Mesendoderm (in vitro differentiated cells): ENCODE data around the gene SULF2.

Experiments
- DNase-seq: peaks from one replicate; pipeline ENCODE4 v3.0.0; 2013
- H2AK5ac ChIP-seq: 2 replicates; pipeline ENCODE4 v1.6.1; 2013; ENCODE audit warnings: low read length, inconsistent platforms
- H2BK120ac ChIP-seq: 2 replicates; pipeline ENCODE4 v1.6.1; 2013; ENCODE audit warnings: low read depth, mild to moderate bottlenecking, low read length, moderate library complexity, mixed read lengths
- H2BK15ac ChIP-seq: replicated peaks from 2 replicates; pipeline ENCODE4 v1.6.1; 2013; ENCODE audit warnings: low read depth, mild to moderate bottlenecking, moderate library complexity
- H2BK5ac ChIP-seq: 2 replicates; pipeline ENCODE4 v1.6.1; 2013; ENCODE audit warnings: low read length, inconsistent platforms
- H3K18ac ChIP-seq: 2 replicates; pipeline ENCODE4 v1.6.1; 2013; ENCODE audit warnings: mild to moderate bottlenecking, low read length, mixed read lengths
- H3K23ac ChIP-seq: one replicate; pipeline ENCODE4 v1.6.1; 2013; ENCODE audit warnings: low read length
- H3K27ac ChIP-seq: 2 replicates; pipeline ENCODE4 v1.5.1; 2013; ENCODE audit warnings: low read depth, mild to moderate bottlenecking, inconsistent platforms, low read length, moderate library complexity
- H3K27me3 ChIP-seq: 2 replicates; pipeline ENCODE4 v1.6.1; 2013; ENCODE audit warnings: low read length, control low read depth, mild to moderate bottlenecking, inconsistent platforms; ENCODE audit not compliant: insufficient read depth, poor library complexity
- H3K36me3 ChIP-seq: 2 replicates; pipeline ENCODE4 v1.6.1; 2013; ENCODE audit warnings: low read length, inconsistent platforms; ENCODE audit not compliant: control insufficient read depth, insufficient read depth
- H3K4ac ChIP-seq: one replicate; pipeline ENCODE4 v1.6.1; 2013; ENCODE audit warnings: low read depth, mild to moderate bottlenecking, low read length, moderate library complexity
- H3K4me1 ChIP-seq: 2 replicates; pipeline ENCODE4 v1.6.1; 2013; ENCODE audit warnings: low read depth, low read length, inconsistent platforms; ENCODE audit not compliant: control insufficient read depth
- H3K4me2 ChIP-seq: 2 replicates; pipeline ENCODE4 v1.6.1; 2013; ENCODE audit warnings: low read length
- H3K4me3 ChIP-seq: 2 replicates; pipeline ENCODE4 v1.5.1; 2013; ENCODE audit warnings: mild to moderate bottlenecking, low read length
- H3K56ac ChIP-seq: one replicate; pipeline ENCODE4 v1.6.1; 2013; ENCODE audit warnings: low read length
- H3K79me1 ChIP-seq: 2 replicates; pipeline ENCODE4 v1.6.1; 2013; ENCODE audit warnings: low read length, inconsistent platforms
- H3K79me2 ChIP-seq: 2 replicates; pipeline ENCODE4 v1.6.1; 2013; ENCODE audit warnings: mild to moderate bottlenecking, low read length; ENCODE audit not compliant: control insufficient read depth, insufficient read depth
- H3K9ac ChIP-seq: 2 replicates; pipeline ENCODE4 v1.6.1; 2013; ENCODE audit warnings: low read length, inconsistent platforms
- H4K5ac ChIP-seq: one replicate; pipeline ENCODE4 v1.6.1; 2013; ENCODE audit warnings: low read length
- H4K8ac ChIP-seq: one replicate; pipeline ENCODE4 v1.6.1; 2013; ENCODE audit warnings: low read depth, mild to moderate bottlenecking, control low read depth, low read length, moderate library complexity
- WGBS: extraction: QIAGEN DNeasy Blood & Tissue Kit; methylation state at CpG from one replicate; pipeline ENCODE4 v1.1.7; 2013; ENCODE audit warnings: low lambda C conversion rate, missing lambda C conversion rate; ENCODE audit not compliant: insufficient coverage; ENCODE audit errors: extremely low coverage; 5-methylcytosine and 5-hydroxymethylcytosine counted together

SULF2 gene

DNA sequence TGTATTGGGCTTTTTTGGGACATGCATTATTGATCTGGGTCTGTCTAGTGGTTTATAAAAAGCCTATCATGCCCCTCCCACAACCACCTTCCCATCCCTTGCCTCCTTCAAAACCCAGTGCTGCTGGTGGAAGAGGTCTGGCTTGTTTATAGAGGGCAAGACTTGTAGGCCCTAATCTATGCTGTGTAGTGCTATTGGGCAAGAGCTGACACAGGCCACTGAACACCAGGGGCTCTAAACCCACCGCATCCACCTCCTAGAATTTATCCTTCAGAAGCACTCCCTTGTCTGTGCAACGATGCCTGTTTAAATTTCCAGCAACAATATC lies 30.9 kb downstream of the SULF2 start:
- Histone ChIP-seq H3K27me3 (no peaks in the 10 kb centered on the region), H4K8ac (no peak overlapping the region)

DNA sequence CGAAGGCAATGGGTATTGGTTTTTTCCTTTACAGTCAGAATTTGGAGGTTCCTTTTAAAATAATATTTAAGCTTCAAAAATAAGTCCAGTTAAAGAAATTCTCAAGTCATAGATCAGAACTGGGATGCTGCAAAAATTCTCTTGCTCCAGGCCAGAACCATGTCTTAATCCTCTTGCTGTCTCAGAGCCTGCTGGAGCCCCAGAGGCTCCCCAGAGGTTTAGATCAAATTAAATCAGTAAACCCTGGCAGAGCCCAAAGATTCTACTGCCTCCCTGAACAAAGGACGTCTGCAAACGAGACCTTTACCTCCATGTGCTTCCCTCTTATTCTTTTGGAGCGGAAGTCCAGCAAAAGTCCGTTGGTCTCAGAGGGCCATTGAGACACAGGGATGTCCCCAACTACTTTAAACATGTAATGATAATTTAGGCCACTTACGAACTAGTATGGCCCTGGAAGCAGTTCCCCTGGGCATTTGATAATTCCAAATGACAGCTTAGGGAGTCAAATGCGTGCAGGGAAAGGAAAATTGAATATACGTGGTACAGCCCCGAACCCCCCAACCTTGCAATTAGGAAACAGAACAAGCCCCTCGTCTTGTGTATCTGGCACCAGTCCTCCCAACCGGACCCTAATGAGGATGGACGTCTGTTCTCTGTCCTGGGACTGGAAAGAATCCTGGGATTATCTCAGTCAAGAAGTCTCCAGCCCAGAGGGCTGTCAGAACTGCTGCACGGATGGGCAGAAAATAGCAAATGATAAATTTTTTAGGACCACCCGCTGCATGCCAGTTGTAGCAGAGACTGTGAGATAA lies 31.5 kb downstream of the SULF2 start:
- no peak overlapping the region for H3K27ac ChIP-seq
- H3K27me3 ChIP-seq: no peaks in the 10 kb centered on the region
- H3K23ac ChIP-seq: no peak overlapping the region
- H3K18ac ChIP-seq: no peak overlapping the region
- no peaks in the 10 kb centered on the region for H3K79me1 ChIP-seq
- no peak overlapping the region for H4K5ac ChIP-seq
- no peaks in the 10 kb centered on the region for H3K4me1 ChIP-seq
- H3K9ac ChIP-seq: no peak overlapping the region
- no peak overlapping the region for H2AK5ac ChIP-seq
- H3K56ac ChIP-seq: no peak overlapping the region
- H2BK5ac ChIP-seq: no peak overlapping the region
- H2BK120ac ChIP-seq: no peak overlapping the region
- WGBS: no CpG with 5 or more reads among the region's 14 CpGs
- H3K79me2 ChIP-seq: no peaks in the 10 kb centered on the region
- no peak overlapping the region for H2BK15ac ChIP-seq
- no peak overlapping the region for H3K4me2 ChIP-seq
- H3K4me3 ChIP-seq: no peak overlapping the region
- H4K8ac ChIP-seq: no peak overlapping the region
- H3K4ac ChIP-seq: no peak overlapping the region
- H3K36me3 ChIP-seq: no peaks in the 10 kb centered on the region
- no peak for DNase-seq

More for the DNA sequence above, 30.9 kb downstream of the SULF2 start:
- Histone ChIP-seq H3K56ac (no peak overlapping the region), H4K5ac (no peak overlapping the region), H3K4ac (no peak overlapping the region), H2AK5ac (no peak overlapping the region), H3K23ac (no peak overlapping the region), H3K36me3 (no peaks in the 10 kb centered on the region), H3K27ac (no peak overlapping the region), H3K4me2 (no peak overlapping the region), H2BK5ac (no peak overlapping the region), H2BK15ac (no peak overlapping the region), H3K4me1 (no peaks in the 10 kb centered on the region), H3K18ac (no peak overlapping the region), H3K79me2 (no peaks in the 10 kb centered on the region), H3K9ac (no peak overlapping the region), H3K79me1 (no peaks in the 10 kb centered on the region), H2BK120ac (no peak overlapping the region), H3K4me3 (no peak overlapping the region)
- WGBS: no CpG with 5 or more reads among the region's 2 CpGs
- no peak for DNase-seq

DNA sequence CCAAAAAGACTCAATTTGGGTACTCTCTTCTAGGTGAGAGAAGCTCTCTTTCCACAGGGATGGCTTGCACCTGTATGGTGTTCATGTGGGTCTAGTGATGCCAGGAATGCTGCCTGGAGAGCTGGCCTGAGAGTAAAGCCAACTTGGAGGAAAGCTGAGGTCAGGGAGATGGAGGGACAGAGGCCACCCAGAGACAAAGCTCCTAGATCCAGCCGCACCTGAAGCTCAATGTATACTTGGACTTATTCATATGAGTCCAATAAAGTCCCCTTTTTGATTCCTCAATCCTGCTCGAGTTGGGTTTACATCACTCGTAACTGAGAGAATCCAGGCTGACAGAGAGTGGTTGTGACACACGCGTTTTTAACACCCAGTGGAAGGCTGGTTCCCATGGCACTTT lies 33.8 kb downstream of the SULF2 start:
- no peaks in the 10 kb centered on the region for H3K36me3 ChIP-seq
- H3K9ac ChIP-seq: no peak overlapping the region
- WGBS: no CpG with 5 or more reads among the region's 5 CpGs
- H2BK5ac ChIP-seq: no peak overlapping the region
- H3K23ac ChIP-seq: no peak overlapping the region
- no peak overlapping the region for H2AK5ac ChIP-seq
- no peak overlapping the region for H3K4ac ChIP-seq
- H3K27ac ChIP-seq: no peak overlapping the region
- H4K8ac ChIP-seq: no peak overlapping the region
- no peaks in the 10 kb centered on the region for H3K4me1 ChIP-seq
- no peak overlapping the region for H3K56ac ChIP-seq
- H3K4me3 ChIP-seq: no peak overlapping the region
- no peaks in the 10 kb centered on the region for H3K27me3 ChIP-seq
- no peak overlapping the region for H4K5ac ChIP-seq
- H2BK120ac ChIP-seq: no peak overlapping the region
- no peak overlapping the region for H3K4me2 ChIP-seq
- H3K79me2 ChIP-seq: no peaks in the 10 kb centered on the region
- H3K79me1 ChIP-seq: no peaks in the 10 kb centered on the region
- no peak overlapping the region for H3K18ac ChIP-seq
- H2BK15ac ChIP-seq: no peak overlapping the region
- no peak for DNase-seq

DNA sequence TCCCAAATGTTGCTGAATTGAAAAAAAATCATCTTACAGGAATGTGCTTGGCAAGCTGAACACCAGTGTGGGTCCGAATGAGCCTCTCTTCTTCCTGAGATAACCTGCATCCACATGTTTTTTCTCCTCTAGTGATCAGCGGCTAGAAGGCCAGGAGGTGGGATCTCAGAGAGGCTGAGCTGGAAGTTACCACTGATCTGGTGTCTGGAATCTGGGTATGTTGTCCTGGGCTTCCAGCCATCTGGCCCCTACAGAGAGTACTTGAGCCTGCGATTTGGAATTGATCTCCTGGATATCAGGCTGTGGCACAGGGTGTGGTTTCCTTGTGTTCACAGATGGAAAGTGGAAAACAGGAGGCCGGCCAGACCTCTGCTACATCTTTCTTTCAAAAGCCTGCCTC lies 35.9 kb downstream of the SULF2 start:
- Histone ChIP-seq H3K79me2 (no peaks in the 10 kb centered on the region), H2BK5ac (no peak overlapping the region), H4K5ac (no peak overlapping the region), H3K4me3 (no peak overlapping the region), H3K27me3 (no peaks in the 10 kb centered on the region), H4K8ac (no peak overlapping the region), H2BK120ac (no peak overlapping the region), H3K4ac (no peak overlapping the region), H3K36me3 (no peaks in the 10 kb centered on the region), H3K4me2 (no peak overlapping the region), H2BK15ac (no peak overlapping the region), H3K23ac (no peak overlapping the region), H3K56ac (no peak overlapping the region), H3K18ac (no peak overlapping the region), H3K9ac (no peak overlapping the region), H3K79me1 (no peaks in the 10 kb centered on the region), H3K27ac (no peak overlapping the region), H2AK5ac (no peak overlapping the region), H3K4me1 (no peaks in the 10 kb centered on the region)
- no peak for DNase-seq
- WGBS: no CpG with 5 or more reads among the region's 4 CpGs

DNA sequence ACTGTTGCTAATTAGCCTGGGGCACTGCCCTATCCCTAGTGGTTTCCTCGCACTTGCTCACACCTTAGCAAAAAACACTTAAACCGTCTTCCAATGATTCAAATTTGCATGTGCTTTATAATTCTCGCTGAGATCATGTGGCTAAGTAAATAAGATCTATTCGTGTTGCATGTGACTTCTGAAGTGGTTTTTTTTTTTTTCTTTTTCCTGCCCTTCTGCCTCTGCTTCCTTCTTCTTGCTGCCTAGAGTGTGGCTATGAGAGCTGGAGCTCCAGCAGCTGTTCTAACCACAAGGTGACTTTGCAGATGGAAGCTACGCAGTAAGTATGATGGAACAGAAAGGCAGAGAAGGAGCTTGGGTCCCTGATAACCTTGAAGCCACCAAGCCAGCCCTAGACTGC lies 36.5 kb downstream of the SULF2 start:
- Histone ChIP-seq H2BK120ac (no peak overlapping the region), H4K5ac (no peak overlapping the region), H3K4me2 (no peak overlapping the region), H2BK5ac (no peak overlapping the region), H3K27ac (no peak overlapping the region), H3K23ac (no peak overlapping the region), H3K9ac (no peak overlapping the region), H3K4ac (no peak overlapping the region), H3K18ac (no peak overlapping the region), H4K8ac (no peak overlapping the region), H2BK15ac (no peak overlapping the region), H3K27me3 (no peaks in the 10 kb centered on the region), H3K4me3 (no peak overlapping the region), H3K79me1 (no peaks in the 10 kb centered on the region), H3K79me2 (no peaks in the 10 kb centered on the region), H3K36me3 (no peaks in the 10 kb centered on the region), H3K56ac (no peak overlapping the region), H3K4me1 (no peaks in the 10 kb centered on the region), H2AK5ac (no peak overlapping the region)
- no CpG with 5 or more reads among the region's 5 CpGs for WGBS
- DNase-seq: no peak

DNA sequence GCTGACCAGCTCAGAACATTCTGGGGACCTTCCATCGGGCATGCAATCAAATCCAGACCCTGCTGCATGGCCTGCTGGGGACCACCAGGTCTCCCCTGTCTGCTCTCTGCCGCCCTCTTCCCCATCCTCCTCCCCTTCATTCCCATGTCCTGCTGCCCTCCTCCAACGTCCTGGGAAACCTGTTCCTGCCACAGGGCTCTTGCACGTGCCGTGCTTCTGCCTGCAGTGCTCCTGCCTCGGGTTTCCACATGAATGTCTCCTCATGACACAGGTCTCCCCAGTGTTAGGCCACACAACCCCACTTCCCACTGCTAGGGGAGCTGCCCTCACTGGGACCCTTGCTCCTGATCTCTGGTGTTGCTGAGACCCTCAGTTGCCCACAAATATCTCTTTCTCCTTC lies 37.2 kb downstream of the SULF2 start:
- Histone ChIP-seq H2AK5ac (no peak overlapping the region), H2BK15ac (no peak overlapping the region), H3K4me3 (no peak overlapping the region), H3K79me2 (no peaks in the 10 kb centered on the region), H3K27ac (no peak overlapping the region), H3K56ac (no peak overlapping the region), H3K18ac (no peak overlapping the region), H2BK120ac (no peak overlapping the region), H3K4me1 (no peaks in the 10 kb centered on the region), H2BK5ac (no peak overlapping the region), H3K79me1 (no peaks in the 10 kb centered on the region), H3K4ac (no peak overlapping the region), H3K23ac (no peak overlapping the region), H3K27me3 (no peaks in the 10 kb centered on the region), H4K5ac (no peak overlapping the region), H3K9ac (no peak overlapping the region), H3K36me3 (no peaks in the 10 kb centered on the region), H3K4me2 (no peak overlapping the region), H4K8ac (no peak overlapping the region)
- no CpG with 5 or more reads among the region's 6 CpGs for WGBS
- no peak for DNase-seq
